Measurements from ENCODE around the gene TNNT2.
A peak's percentile ranks its signal among the peaks of the same experiment; 100 is the strongest.

The TNNT2 gene

DNA sequence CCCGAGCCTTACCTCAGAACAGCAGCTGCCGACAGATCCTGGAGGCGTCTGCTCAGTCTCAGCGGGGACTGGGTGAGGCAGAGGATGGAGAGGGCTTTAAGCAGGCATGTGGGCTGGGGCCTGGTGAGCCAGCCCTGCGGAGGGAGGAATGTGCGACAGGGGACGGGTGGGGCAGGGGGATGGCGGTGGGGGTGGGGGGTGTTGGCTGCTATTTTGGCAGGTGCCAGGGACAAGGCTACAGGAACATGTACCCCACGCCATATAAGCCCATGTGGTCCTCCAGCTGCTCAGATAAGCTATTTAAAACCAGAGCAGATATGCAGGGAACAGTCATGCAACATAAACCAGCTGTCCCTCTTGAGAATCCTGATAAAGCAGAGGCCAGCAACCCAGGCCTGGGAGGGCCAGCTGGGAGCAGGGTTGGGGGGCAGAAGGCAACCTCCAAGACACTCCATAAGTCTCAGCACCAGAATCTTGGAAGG is at the start of gene TNNT2:
TNNT2 (minus strand) TSS at position 70 of the 482 bp plus-strand sequence. CDS start 4,426 bp downstream, outside the sequence.
- no peak for DNase-seq

GRCh38 chr1:201426479-201427310 is 49.2 kb upstream of the TNNT2 start:
- DNase-seq, result no peak

DNA sequence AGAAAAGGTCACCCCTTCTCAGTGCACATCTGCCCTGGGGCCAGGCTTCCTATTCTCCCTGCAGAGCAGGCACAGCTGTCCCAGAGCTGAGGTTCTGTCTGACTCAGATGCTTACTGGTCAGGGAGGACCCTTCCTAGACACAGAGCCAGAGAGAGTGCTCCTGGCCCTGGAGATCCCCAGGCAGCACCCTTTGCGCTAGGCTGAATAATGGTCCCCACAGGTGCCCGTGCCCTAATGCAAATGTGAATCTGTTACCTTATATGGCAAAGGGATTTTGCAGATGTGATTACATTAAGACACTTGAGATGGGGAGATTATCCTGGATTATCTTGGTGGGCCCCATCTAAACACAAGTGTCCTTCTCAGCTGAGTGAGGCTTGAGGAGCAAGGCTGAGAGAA is 46.7 kb upstream of the TNNT2 start:
- no peak for DNase-seq

GRCh38 chr1:201423655-201424054 is 46.2 kb upstream of the TNNT2 start:
- DNase-seq, result no peak

- DNase-seq, result no peak
These were observed 45.1 kb upstream of the TNNT2 start for GRCh38 chr1:201422436-201423030.

- DNase-seq, result no peak
These were observed 44.5 kb upstream of the TNNT2 start for GRCh38 chr1:201422026-201422425.

GRCh38 chr1:201421041-201421440 is 43.6 kb upstream of the TNNT2 start:
- no peak for DNase-seq

GRCh38 chr1:201420608-201421002 is 43.1 kb upstream of the TNNT2 start:
- no peak for DNase-seq

GRCh38 chr1:201419746-201420607 is 42.5 kb upstream of the TNNT2 start:
- DNase-seq, result no peak

- no peak for DNase-seq
These were observed 41.8 kb upstream of the TNNT2 start for GRCh38 chr1:201419256-201419655.

DNA sequence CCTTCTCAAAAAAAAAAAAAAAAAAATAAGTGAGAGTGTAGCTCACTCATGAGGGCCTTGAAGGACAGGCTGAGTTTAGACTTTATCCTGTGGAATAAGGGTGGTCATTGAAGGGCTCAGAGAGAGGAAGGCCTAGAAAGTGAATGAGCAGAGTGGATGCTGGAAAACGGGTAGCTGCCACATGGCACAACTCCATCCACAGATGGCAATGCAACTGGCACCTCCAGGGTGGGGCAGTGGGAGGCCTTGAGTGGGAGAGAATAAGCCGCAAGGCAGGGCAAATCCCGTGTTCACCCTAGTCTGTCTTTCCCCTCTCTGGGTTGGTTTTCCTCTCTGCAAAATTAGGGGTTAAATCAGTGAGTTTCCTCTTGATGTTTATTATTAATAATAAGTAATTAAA is 41.0 kb upstream of the TNNT2 start:
- no peak for DNase-seq

DNA sequence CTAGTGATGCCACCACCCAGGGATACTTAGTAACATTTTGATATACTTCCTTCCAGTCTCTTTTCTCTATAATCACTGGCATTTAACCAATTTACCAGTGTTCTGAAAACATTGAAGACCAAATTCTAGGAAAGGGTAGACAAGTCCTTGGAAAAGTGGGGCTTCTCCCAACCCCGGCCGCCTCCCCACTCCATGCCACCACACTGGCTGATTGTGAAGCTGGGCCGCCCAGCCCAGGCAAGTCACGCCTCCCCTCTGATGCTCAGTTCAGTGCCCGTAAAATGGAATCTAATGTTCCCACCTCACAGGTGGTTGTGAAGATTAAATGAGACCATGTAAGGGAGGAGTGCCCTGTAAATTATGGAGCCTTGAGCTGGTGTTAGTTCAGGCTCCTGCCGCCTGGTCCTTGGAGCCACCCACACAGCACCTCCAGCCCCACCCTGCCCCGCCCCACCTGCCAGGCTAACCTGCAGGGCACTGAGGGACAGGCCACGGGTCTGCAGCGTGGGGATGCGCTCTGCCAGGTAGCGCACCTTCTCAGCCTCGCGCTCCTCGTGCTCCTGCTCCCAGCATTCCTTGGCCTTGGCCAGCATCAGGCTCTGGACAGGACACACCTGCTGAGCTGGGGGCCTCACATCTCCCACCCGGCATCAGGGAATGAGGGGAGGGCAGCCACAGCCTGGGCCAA is 36.7 kb upstream of the TNNT2 start:
- no peak for DNase-seq

DNA sequence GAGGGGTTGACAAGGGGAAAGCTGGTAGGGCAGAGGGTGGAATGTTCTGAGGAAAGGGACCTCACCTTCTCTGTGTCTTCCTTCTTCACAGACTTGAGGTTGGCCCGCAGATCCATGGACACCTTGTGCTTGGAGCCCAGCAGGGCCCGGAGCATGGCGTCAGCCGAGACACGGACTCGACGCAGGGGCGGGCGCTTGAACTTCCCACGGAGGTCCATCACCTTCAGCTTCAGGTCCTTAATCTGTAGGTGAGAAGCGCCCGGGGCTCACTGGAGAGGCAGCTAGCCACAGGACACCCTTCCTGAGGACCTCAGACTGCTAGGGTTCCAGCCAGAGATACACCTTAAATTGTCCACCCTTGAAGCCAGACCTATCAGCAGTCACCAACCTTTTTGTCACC is 33.8 kb upstream of the TNNT2 start:
- DNase-seq, result no peak

- DNase-seq, result no peak
These were observed 32.0 kb upstream of the TNNT2 start for GRCh38 chr1:201409440-201409839.

- no peak for DNase-seq
These were observed 31.3 kb upstream of the TNNT2 start for GRCh38 chr1:201408834-201409200.

DNA sequence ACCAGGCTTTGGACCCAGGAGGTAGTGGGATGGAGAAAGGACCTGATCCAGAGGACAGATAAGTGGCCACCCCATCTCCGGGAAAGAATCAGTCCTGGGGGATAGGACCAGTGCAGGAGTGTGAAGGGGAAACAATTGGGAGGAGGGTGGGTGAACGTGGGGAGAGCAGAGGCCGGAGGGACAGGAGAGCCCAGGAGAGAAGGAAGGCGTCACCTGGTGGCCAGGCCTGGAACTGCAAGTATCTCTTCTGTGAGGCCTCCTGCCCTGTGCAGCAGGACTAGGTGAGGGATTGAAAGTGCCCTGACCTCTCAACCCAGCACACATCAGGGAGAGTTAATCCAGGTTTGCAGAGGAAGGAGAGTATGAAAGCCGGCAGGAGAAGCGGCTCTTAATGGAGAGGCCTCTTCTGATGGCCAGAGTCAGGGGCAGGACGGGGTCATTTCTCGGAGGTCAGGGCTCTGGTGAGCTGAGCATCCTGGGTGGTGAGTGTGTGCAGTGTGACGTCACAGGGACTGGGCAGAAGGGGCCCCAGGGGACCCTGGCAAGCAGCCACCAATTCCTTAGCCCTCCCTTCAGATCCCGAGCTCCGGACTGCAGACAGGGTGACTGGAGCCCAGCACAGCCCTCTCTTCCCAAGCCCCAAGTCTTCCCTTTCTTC is 30.8 kb upstream of the TNNT2 start:
- DNase-seq, result peak; percentile 57 to 95

DNA sequence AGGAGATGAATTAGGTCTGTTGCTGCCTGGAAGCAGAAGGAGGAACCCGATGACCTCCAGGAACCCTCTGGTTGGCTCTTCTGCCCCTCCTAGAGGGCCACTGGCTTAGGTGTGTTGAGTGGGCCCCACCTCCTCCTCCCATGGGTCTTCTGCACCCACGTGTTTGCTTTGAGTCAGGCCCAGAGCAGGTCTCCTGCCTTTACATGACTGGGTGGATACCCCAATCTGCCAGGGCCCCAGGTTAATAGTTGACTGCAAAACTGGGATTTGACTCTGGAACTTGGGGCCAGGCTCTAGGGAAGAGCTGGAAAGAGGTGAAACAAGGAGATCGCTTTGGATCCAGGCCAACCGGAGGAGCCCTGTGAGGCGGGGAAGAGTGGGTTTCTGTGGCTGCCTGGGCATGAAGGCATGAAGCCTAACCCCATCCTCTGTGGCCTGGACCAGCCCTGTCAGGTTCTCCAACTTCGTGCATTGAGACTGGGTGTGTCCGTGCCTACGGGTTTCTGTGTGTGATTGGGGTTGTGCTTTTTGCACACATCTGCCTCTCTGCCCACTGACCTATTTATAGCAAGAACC is 29.4 kb upstream of the TNNT2 start:
- no peak for DNase-seq

- DNase-seq, result no peak
These were observed 28.0 kb upstream of the TNNT2 start for GRCh38 chr1:201405484-201405831.

DNA sequence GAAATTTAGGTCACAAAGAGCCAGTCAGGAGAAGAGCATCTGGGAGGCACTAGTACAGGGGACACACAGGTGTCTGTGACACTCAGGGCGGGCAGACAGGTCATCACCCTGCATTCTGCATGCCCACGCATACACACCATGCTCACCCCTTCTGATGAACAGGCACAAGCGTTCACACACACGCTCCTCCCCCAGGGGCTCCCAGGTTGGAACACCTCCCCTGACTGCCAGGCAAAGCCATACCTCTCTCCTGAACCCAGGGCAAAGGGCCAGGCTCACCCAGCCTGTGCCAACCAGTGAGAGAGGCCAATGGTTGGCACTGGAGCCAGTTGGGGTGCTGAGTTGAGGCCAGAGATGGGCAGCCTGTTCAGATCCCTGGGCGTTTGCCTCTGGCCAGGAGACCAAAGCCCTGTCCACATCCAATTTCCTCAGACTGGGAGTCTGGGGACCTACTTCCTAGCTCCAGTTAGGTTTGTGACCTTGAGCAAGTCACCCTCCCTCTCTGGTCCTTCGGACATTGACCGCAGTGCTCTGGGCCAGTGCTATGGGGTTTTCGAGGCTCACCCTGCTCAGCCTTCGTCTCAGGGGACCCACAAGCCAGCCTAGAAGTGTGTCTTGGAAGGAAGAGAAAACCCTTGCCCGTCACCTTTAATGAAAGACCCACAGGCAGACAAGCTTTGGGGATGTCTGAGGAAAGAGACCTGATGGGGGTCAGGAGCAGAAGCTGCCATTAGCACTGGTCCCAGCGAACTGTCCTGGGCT is 27.4 kb upstream of the TNNT2 start:
- DNase-seq, result no peak

DNA sequence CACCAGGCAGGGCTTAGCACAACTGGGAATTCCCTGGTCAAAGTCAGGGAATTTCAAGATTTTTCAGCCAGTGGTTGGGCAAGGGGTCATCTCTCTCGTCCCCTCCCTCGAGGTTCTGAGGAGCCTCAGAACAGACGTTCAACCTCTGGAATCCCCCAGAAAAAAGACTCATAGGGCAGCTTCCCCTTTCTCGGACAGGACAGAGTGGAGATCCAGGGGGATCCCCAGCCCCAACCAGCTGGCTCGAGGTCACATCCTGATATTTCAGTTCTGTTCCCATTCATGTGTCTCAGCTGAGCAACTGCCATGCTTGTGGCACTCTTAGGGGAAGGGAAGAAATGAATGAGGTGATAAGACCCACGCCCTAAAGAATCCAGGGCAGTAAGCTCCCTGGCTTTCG is 26.6 kb upstream of the TNNT2 start:
- DNase-seq, result peak; percentile 89 to 98

- no peak for DNase-seq
These were observed 25.9 kb upstream of the TNNT2 start for GRCh38 chr1:201403359-201403758.
